MG63 (cell line): Measurements from ENCODE around the gene HES2. TPM values are rescaled to one million over a fixed set of nuclear protein-coding genes. Genes with fewer than 3 reads are reported as not detected.
A peak's percentile ranks its signal among the peaks of the same experiment; 100 is the strongest.
"Not testable (repeated sequence)": the region's sequence is repeated elsewhere in the genome, so short reads cannot be mapped to it uniquely, and the experiment has no call there.

Experiments
- DNase-seq: peaks from one replicate; pipeline ENCODE4 v3.0.0-alpha.2; 2020
- H3K27me3 ChIP-seq: fragments of 250-450 bp; sonication (Bioruptor Pico); 2 replicates; pipeline ENCODE4 v1.5.1; 2020; ENCODE audit warnings: mild to moderate bottlenecking, moderate library complexity
- H3K36me3 ChIP-seq: fragments of 250-450 bp; sonication (Bioruptor Pico); 2 replicates; pipeline ENCODE4 v1.5.1; 2020; ENCODE audit warnings: mild to moderate bottlenecking, moderate library complexity
- H3K4me3 ChIP-seq: fragments of 250-450 bp; sonication (Bioruptor Pico); 2 replicates; pipeline ENCODE4 v1.5.1; 2020; ENCODE audit warnings: mild to moderate bottlenecking, moderate library complexity
- H3K9me3 ChIP-seq: fragments of 250-450 bp; sonication (Bioruptor Pico); 2 replicates; pipeline ENCODE4 v1.5.1; 2020; ENCODE audit warnings: mild to moderate bottlenecking, moderate library complexity
- total RNA-seq: library from RNA; depleted of rRNA; stranded (reverse); fragments of >200 nt; shearing (Covaris generic); gene quantifications from 2 replicates; pipeline ENCODE4 v1.2.3, GENCODE V29; 2014; ENCODE audit warnings: low replicate concordance

The HES2 gene
- total RNA-seq, 1 experiment from 2014 or later: 0.59 TPM

DNA sequence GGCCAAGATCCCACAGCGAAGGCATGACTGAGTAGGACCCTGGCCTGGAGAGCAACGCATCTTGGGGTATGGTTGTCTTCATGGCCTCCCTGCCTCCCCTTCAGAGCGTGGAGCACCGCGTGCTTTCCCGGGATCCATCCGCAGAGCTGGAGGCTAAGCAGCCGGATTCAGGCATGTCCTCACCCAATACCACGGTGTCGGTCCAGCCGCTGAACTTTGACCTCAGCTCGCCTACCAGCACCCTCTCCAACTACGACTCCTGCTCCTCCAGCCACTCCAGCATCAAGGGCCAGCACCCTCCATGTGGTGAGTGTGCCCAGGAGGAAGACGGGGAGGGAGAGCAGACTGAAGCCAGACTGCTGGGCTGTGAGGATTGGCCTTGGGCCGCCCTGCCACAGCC, 24.7 kb upstream of the HES2 start:
- no peak overlapping the region for H3K4me3 ChIP-seq
- H3K36me3 ChIP-seq: no peaks in the 10 kb centered on the region
- peaks cover 8% of the 10 kb centered on the region; the same call in 1 of the 2 replicates for H3K27me3 ChIP-seq
- no peaks in the 10 kb centered on the region for H3K9me3 ChIP-seq
- DNase-seq: no peak

DNA sequence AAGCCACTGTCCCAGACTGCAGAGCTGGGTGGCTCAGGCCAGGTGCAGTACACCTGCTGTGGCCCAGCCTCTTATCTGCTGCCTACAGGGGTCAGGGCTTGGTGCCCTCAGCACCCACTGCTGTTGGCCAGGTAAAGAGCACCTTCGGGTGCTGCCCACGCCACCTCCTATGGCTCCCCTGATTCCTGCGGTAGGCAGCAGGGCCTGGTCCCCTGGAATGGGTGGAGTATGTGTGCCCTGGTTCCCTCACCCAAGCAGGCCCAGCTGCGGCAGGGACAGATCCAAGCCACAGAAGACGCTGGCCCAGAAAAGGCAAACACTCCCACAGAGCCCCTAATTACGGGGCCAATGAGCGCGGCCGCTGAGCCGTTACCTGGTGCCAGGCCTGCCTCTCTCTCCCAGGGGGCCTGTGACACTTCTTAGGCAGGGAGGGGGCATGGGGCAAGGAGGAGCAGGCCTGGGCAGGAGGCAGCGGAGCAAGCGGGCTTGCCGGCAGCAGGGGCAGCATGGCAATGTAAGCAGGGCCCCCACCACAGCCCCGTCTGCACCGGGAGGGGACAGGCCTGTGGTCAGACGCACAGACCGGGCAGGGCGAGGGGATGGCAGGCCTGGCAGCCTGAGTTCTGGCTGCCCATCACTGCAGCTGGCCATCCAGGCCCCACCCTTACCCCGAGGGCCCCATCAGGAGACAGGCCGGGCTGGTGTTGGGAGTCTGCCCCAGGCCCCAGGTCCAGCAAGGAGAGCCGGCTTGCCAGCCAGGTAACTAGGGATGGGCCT, 23.8 kb upstream of the HES2 start:
- H3K27me3 ChIP-seq: peaks cover 8% of the 10 kb centered on the region; the same call in 1 of the 2 replicates

DNA sequence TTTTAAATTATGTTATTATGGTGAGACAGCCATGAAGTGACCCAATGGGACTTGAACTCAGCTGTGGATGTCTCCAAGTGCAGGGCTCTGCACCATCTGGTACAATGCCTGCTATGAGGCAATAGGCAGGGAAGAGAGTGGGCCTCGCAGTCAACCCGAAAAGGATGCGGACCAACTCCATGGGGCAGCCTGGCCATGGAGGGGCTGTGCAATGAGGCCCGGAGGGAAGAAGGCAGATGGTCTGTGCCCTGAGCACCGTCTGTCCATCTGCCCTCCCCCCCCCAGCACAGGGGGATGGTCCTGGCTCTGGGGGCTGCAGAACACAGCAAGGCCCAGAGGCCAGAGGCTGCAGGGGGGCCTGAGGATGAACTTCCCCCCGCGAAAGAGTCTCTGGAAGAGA, 21.9 kb upstream of the HES2 start:
- no peaks in the 10 kb centered on the region for H3K36me3 ChIP-seq
- no peak overlapping the region for H3K4me3 ChIP-seq
- DNase-seq: no peak
- H3K9me3 ChIP-seq: no peaks in the 10 kb centered on the region
- no peaks in the 10 kb centered on the region for H3K27me3 ChIP-seq

More for the DNA sequence above, 23.8 kb upstream of the HES2 start:
- no peaks in the 10 kb centered on the region for H3K9me3 ChIP-seq
- H3K36me3 ChIP-seq: no peaks in the 10 kb centered on the region
- H3K4me3 ChIP-seq: no peak overlapping the region
- DNase-seq: no peak

DNA sequence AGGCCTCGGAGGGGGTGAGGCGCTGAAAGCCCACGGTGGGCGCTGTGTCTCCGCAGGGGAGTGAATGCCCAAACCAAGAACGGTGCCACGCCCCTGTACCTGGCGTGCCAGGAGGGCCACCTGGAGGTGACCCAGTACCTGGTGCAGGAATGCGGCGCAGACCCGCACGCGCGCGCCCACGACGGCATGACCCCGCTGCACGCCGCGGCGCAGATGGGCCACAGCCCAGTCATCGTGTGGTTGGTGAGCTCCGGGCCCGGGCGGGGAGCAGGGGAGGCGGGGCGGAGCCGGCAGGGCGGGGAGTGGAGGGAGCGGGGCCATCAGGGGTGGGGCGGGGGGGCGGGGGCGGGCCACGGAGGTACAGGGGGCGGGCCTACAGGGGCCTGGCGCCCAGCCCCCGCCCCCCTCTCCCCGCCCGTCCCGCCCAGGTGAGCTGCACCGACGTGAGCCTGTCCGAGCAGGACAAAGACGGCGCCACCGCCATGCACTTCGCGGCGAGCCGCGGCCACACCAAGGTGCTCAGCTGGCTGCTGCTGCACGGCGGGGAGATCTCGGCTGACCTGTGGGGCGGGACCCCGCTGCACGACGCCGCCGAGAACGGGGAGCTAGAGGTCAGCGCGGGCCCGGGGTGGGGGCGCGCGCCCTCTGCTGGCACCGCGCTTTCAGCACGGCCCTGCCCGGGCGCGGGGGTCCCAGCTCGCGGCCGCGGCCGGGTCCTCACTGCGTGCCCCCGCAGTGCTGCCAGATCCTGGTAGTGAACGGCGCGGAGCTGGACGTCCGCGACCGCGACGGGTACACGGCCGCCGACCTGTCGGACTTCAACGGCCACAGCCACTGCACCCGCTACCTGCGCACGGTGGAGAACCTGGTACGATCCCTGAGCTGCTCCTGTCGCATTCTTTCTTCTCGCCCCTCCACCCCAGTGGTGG, 20.7 kb upstream of the HES2 start:
- Histone ChIP-seq H3K27me3 (no peaks in the 10 kb centered on the region), H3K4me3 (no peak overlapping the region), H3K36me3 (no peaks in the 10 kb centered on the region), H3K9me3 (no peaks in the 10 kb centered on the region)
- peak; percentile 67 for DNase-seq

DNA sequence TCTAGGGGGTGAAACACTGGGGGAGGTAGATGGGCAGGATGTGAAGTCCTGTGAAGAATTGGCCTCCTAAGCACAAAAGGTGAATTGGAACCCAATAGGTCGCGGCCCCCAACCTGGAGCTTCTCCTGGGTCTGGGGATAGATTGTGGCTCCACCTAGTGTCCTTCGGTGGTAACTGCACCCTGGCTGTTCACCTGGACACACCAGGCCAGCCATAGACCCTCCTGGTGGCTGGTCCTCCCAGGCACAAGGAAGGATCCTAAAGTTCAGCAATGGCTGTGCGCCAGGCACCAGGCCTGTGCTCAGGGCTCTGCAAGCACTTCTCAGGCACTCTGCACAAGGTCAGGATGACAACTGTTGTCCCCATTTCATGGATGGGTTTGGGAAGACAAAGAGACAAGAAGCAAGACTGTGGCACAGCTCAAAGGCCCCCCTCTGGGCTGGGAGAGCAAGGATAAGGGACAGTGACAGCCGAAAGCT, 18.4 kb upstream of the HES2 start:
- Histone ChIP-seq H3K27me3 (no peaks in the 10 kb centered on the region), H3K36me3 (no peaks in the 10 kb centered on the region), H3K9me3 (no peaks in the 10 kb centered on the region), H3K4me3 (no peak overlapping the region)
- peak; percentile 55 for DNase-seq

DNA sequence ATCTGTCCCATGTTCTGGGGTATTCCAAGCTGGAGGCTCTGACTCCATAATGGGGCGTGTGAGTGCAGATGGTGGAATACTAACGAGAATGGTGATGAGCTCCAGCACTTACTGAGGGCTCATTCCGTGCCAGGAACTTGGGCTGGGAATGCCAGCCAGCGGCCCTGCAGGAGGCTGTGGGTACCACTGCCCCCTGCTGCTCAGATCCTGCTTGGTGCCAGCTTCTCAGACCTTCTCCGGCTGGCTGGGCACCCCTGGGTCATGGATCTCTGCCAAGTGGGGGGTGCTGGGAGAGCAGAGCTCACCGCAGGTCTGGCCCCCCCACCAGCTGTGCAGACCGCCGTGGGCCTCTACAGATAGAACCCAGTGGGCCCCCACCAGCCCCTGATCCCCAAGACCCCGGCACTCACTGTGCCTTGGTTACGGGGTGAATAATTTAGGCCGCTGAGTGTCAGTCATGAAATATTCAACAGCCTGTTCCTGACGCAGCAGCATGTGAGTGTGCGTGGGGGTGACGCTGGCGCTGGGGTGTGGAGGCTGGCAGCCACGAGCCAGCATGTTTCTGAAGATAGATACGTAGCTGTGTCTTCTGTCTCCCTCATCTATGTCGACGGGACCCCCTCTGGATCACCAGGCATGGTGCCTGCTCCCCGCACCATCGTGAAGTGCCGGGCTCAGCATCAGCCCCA, 17.4 kb upstream of the HES2 start:
- H3K36me3 ChIP-seq, H3K4me3 ChIP-seq, H3K9me3 ChIP-seq, H3K27me3 ChIP-seq: not testable (repeated sequence)
- DNase-seq: peak; percentile 84

DNA sequence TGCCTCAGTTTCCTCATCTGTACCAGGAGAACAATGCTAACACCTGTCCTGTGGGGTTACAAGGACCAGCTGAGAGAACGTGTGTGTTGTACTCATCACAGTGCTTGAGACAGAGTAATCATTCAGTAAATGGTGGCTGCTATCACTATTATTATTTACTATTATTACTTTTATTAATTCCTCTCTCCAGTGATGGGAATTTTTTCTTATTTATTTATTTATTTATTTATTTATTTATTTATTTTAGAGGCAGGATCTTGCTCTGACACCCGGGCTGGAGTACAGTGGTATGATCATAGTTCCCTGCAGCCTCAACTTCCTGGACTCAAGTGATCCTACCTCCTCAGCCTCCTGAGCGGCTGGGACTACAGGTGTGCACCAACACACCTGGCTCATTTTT, 16.6 kb upstream of the HES2 start:
- not testable (repeated sequence) for H3K4me3 ChIP-seq, H3K27me3 ChIP-seq, DNase-seq, H3K36me3 ChIP-seq, H3K9me3 ChIP-seq

DNA sequence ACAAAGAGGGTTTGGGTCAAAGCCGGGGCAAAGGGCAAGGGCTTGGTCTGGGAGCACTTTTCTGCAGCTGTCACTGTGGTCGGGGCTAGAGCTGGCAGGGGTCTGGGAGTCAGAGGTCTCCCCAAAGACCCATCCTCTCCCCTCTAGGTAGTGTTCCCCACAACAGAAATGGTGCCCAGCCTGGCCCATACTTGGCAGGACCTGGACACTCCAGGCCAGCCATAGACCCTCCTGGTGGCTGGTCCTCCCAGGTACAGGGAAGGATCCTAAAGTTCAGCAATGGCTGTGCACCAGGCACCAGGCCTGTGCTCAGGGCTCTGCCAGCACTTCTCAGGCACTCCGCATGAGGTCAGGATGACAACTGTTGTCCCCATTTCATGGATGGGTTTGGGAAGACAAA, 15.8 kb upstream of the HES2 start:
- no peak for DNase-seq
- no peaks in the 10 kb centered on the region for H3K36me3 ChIP-seq
- H3K9me3 ChIP-seq: no peaks in the 10 kb centered on the region
- H3K4me3 ChIP-seq: no peak overlapping the region
- H3K27me3 ChIP-seq: no peaks in the 10 kb centered on the region

DNA sequence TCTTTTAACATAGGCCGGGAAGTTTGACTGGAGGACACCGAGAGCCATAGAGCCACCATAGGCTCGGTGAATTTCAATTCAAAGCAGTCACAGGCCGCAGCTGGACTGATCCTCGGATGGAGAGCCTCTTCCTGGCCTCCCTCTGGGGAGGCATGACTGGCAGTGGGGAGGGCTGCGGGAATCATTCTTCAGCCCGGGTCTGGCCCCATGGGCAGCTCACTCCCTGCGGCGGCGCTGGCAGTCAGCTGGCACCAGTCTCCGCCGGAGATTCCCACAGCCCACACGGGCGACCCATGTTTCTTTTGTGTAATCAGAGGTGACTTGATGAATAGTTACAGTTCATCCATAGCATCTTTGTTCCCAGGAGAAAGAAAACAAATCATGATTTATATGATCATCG, 15.4 kb upstream of the HES2 start:
- no peaks in the 10 kb centered on the region for H3K9me3 ChIP-seq
- no peak overlapping the region for H3K4me3 ChIP-seq
- DNase-seq: no peak
- H3K27me3 ChIP-seq: no peaks in the 10 kb centered on the region
- H3K36me3 ChIP-seq: no peaks in the 10 kb centered on the region

DNA sequence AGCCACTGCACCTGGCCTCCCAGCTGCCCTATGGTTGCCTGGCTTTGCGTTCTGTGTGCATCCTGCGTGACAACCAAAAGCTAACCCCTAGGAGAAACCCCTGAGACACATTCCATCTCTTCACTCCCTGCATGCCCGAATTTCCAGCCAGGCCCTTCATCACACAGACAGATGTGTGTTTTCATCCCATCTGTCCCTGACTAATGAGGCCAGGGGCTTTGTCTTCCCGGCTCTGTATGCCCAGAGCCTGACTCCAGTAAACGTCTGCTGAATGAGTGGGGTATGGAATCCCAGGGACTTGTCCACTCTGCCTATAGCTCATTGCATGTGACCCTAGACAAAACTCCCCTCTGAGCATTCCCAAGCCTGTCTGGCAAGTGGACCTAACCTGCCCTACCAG, 14.5 kb upstream of the HES2 start:
- Histone ChIP-seq H3K9me3 (no peaks in the 10 kb centered on the region), H3K4me3 (no peak overlapping the region), H3K36me3 (no peaks in the 10 kb centered on the region), H3K27me3 (no peaks in the 10 kb centered on the region)
- no peak for DNase-seq

DNA sequence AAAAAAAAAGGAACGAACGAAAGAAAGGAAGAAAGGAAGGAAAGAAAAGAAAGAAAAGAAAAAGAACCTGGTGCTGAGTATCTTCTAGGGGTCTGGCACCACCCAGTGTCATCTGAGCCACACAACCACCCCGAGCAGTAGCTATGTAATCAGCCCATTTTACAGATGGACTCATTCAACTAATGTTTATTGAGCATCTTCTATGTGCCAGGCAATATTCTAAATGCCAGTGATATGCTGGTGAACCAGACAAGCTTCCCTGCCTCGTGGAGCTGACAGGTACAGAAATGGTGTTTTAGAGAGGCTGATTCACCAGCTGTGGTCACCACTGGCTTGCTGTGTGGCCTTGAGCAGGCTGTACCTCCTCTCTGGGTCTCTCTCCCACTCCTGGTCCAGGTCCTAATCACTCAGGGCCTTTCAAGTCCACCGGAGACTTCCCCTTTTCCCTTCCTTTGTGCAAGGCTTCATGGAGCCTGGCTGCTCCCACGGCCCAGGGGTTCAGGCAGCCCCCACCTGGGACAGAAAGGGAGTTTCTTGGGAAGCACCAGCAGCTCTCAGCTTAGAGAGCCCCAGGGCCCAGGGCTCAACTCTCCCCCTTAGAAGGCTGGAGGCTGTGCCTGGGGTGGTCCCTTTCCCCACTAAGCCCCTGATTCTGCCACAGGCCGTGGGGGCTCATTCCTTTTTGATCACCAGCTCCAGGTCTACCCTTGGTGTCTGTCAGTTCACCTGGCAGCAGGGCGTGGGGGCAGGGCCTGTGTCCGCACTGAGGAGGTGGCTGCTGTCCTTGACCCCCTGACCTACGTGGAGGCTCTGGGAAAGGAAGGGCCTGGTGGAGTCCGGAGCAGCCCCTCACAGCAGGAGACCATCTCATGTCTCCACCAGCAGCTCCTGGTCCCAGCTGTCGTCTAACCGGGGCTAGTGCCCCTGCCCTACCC, 12.2 kb upstream of the HES2 start:
- H3K9me3 ChIP-seq, DNase-seq, H3K4me3 ChIP-seq, H3K36me3 ChIP-seq, H3K27me3 ChIP-seq: not testable (repeated sequence)

DNA sequence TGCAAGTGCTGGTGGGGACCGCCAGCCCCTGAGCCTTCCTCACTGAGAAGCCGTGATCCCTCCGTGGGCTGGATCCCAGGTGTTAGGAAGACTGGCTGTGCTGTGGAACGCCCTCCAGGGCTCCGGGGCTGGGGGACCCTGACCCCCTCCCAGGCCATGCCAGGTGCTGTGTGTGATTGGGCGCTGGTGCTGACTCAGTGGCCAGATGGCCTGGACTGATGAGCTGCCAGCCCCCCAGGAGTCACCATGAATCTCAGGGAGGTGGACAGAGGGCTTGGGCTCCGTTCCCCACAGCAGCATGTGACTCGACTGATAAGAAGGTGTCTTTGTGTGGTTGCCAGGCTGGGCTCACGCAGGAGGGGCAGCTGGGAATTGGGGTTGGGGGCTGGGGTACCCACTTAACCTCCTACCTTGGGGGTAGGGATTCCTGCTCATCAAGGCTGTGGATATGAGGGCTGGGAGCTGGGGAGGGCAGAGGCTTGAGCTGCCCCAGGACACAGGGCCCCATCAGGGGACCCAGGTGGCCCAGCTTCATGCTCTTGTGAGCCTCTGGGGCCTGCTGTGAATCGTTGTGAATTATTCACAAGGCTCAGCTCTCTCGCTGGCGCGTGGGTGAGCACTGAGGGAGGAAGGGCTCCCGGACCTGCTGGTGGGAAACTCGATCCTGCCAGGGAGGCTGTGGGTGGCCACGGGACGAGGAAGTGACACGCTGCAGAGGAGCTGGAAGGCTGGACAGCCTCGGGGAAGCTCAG, 10.1 kb upstream of the HES2 start:
- H3K27me3 ChIP-seq, H3K9me3 ChIP-seq, H3K36me3 ChIP-seq, H3K4me3 ChIP-seq, DNase-seq: not testable (repeated sequence)

DNA sequence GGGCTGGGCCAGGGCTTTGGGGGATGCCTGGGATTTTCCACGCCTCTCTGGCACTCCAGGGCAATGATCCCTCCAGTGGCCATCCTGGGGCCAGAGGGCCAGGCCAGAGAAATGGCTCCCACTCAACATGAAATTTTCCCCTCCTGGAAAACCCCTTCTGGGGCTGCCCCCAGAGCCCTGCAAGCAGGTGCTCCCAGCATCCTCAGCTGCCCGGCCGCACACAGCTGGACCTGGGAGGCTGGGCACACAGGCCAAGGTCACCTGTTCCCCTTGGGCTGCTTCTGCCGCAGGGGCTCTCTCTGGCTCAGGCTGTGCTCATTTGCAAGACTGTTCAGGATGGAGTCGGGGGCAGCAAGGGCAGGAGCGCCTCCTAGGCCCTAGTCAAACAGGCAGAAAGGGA, 8.7 kb upstream of the HES2 start:
- H3K9me3 ChIP-seq, DNase-seq, H3K27me3 ChIP-seq, H3K4me3 ChIP-seq, H3K36me3 ChIP-seq: not testable (repeated sequence)

DNA sequence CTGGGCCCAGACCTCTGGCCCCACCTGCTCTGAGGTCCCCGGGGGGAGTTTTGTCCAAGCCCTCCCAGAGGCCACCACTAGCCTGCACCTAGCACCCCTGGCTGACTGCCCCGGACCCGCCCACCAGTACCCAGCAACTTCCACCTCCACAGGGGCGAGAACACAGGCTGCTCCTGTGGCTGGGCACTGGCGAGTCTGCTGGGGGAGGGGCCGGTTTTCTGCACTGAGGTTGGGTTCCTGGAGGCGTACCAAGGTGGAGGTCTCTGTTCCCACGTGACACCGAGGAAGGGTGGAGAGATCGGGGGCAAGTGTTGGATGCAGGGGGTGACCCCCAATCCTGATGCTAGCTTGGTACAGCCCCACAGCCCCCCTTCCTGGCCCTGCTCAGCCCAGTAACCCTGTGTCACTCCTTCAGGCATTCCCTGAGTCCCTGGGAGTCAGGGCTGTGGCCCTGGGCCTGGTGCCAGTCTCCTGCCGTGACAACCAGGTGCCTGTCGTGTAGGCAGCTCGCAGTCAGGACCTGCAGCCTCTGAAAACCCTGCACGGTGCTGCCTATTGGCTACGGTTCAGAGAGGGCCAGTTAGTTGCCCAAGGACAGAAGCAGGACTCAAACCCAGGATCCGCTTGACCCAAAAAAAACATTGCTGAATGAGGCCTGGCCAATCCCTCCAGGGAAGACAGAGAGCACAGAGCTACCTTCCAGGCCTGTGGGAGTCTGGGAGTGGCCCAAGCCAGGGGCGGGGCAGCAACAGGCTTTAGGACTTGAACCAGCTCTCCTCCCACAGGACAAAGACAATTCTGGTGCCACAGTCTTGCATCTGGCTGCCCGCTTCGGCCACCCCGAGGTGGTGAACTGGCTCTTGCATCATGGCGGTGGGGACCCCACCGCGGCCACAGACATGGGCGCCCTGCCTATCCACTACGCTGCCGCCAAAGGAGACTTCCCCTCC, 8.0 kb upstream of the HES2 start:
- Histone ChIP-seq H3K27me3 (peaks cover 6% of the 10 kb centered on the region), H3K36me3 (no peaks in the 10 kb centered on the region), H3K9me3 (no peaks in the 10 kb centered on the region), H3K4me3 (no peak overlapping the region)
- DNase-seq: no peak

DNA sequence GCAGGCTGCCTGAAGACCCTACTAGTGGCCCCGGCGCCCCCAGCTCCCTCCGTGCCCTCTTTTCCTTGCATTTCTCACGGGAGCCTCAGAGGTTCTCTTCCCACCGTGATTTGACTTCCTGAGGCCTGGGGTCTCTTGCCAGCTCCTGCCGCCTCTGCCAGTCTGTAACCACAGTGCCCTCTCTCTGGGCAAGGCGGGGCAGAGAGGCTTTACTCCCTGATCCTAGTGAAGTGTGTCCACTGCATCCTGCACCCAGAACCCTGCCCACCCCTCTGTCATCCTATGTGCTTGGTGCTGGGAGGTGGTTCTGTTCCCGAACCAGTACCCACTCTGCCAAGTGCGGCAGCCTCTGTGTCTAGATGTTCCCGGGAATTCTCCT, 7.2 kb upstream of the HES2 start:
- no peak overlapping the region for H3K4me3 ChIP-seq
- DNase-seq: no peak
- peaks cover 6% of the 10 kb centered on the region for H3K27me3 ChIP-seq
- H3K9me3 ChIP-seq: no peaks in the 10 kb centered on the region
- no peaks in the 10 kb centered on the region for H3K36me3 ChIP-seq
